Endothelial cell of umbilical vein (primary cell): ENCODE results near the gene TSPYL1. TPM values are rescaled to one million over a fixed set of nuclear protein-coding genes. Genes with fewer than 3 reads are reported as not detected.

Source experiments
- BruUV-seq: library from RNA; stranded (reverse); fragments of 400-500 nt; replicated peaks from 2 replicates; lab custom pipeline; 2021; lab: Mats Ljungman, UMichigan
- CTCF ChIA-PET: fragments of 300-600, 350-600 bp; sonication (Branson Sonifier 250); formaldehyde crosslinking; loops from one replicate; lab custom pipeline; 2021; ENCODE audit warnings: antibody characterized with exemption, inconsistent platforms; lab: Charles Lee
- POLR2A ChIA-PET: fragments of 300-600, 350-600 bp; sonication (Branson Sonifier 250); formaldehyde crosslinking; loops from one replicate; lab custom pipeline; 2021; ENCODE audit warnings: antibody characterized with exemption, inconsistent platforms; lab: Charles Lee
- DNase-seq: peaks from one replicate; pipeline ENCODE4 v3.0.0-alpha.2; 2011; ENCODE audit warnings: low read depth, low spot score
- FAIRE-seq: peaks from 2 replicates; lab custom pipeline; 2011; peaks lifted over from hg19 to GRCh38; lab: Jason Lieb, UNC
- H2AFZ ChIP-seq: 2 replicates; pipeline ENCODE4 v1.6.0; 2012; ENCODE audit warnings: low read depth, low read length, control low read depth, inconsistent platforms
- H3K27ac ChIP-seq: 2 replicates; pipeline ENCODE4 v1.5.1; 2011; ENCODE audit warnings: low read depth, mild to moderate bottlenecking, control low read depth, low read length, moderate library complexity; ENCODE audit not compliant: insufficient read depth
- H3K27me3 ChIP-seq, 2 experiments: 2 replicates each; pipeline versions ENCODE4 v1.6.0 to v1.6.1; 2011; ENCODE audit warnings: low read length in 2 of 2, mixed read lengths in 1 of 2; ENCODE audit not compliant: control insufficient read depth in 2 of 2, insufficient read depth in 2 of 2
- H3K36me3 ChIP-seq, 2 experiments: 2 replicates in 1 of 2; 3 replicates in 1 of 2; pipeline ENCODE4 v1.5.1; 2011; ENCODE audit warnings: low read length in 2 of 2, mild to moderate bottlenecking in 1 of 2, moderate library complexity in 1 of 2; ENCODE audit not compliant: control insufficient read depth in 2 of 2, insufficient read depth in 2 of 2; ENCODE audit errors: extremely low read depth in 1 of 2
- H3K4me1 ChIP-seq: 3 replicates; pipeline ENCODE4 v1.5.1; 2011; ENCODE audit warnings: mild to moderate bottlenecking, low read length; ENCODE audit not compliant: control insufficient read depth, insufficient read depth; ENCODE audit errors: extremely low read depth
- H3K4me2 ChIP-seq: 2 replicates; pipeline ENCODE4 v1.6.1; 2011; ENCODE audit warnings: low read length, control low read depth, mixed read lengths; ENCODE audit not compliant: insufficient read depth
- H3K4me3 ChIP-seq, 3 experiments: fragments of 200-600 bp in 1 of 3; sonication (generic), shearing (Covaris generic) in 1 of 3; replicated peaks in 1 of 3; 2 replicates each; pipeline ENCODE4 v1.5.1; 2011 to 2016; ENCODE audit warnings: control low read depth in 3 of 3, low read length in 3 of 3, mild to moderate bottlenecking in 2 of 3, inconsistent platforms in 1 of 3, low read depth in 1 of 3, moderate library complexity in 1 of 3; ENCODE audit not compliant: insufficient read depth in 1 of 3
- H3K79me2 ChIP-seq: 2 replicates; pipeline ENCODE4 v1.6.0; 2012; ENCODE audit warnings: low read length, inconsistent platforms; ENCODE audit not compliant: control insufficient read depth, insufficient read depth
- H3K9ac ChIP-seq: replicated peaks from 2 replicates; pipeline ENCODE3; 2011; ENCODE audit warnings: low read length, control low read depth; ENCODE audit not compliant: insufficient read depth; ENCODE audit errors: extremely low read depth
- H3K9me1 ChIP-seq: replicated peaks from 3 replicates; pipeline ENCODE4 v1.6.0; 2011; ENCODE audit warnings: mild to moderate bottlenecking, low read length; ENCODE audit not compliant: control insufficient read depth, insufficient read depth; ENCODE audit errors: extremely low read depth
- H3K9me3 ChIP-seq: replicated peaks from 2 replicates; pipeline ENCODE4 v1.5.1; 2012; ENCODE audit warnings: low read length, inconsistent platforms; ENCODE audit not compliant: control insufficient read depth, insufficient read depth
- H4K20me1 ChIP-seq: replicated peaks from 2 replicates; pipeline ENCODE3; 2011; ENCODE audit warnings: mild to moderate bottlenecking, low read length; ENCODE audit not compliant: control insufficient read depth, insufficient read depth; ENCODE audit errors: extremely low read depth
- EZH2 ChIP-seq: IDR thresholded peaks from 2 replicates; pipeline ENCODE4 v1.6.1; 2012; ENCODE audit warnings: borderline replicate concordance, low read depth, mild to moderate bottlenecking, moderate library complexity, low read length, inconsistent platforms; ENCODE audit not compliant: severe bottlenecking
- FOS ChIP-seq: IDR thresholded peaks from 2 replicates; pipeline ENCODE4 v1.6.1; 2011; ENCODE audit warnings: mild to moderate bottlenecking, low read length, moderate library complexity, borderline replicate concordance; ENCODE audit not compliant: insufficient read depth
- GATA2 ChIP-seq: IDR thresholded peaks from 2 replicates; pipeline ENCODE4 v1.7.0; 2011; ENCODE audit warnings: low read depth, mild to moderate bottlenecking, moderate library complexity, mixed read lengths, low read length; ENCODE audit not compliant: insufficient read length, insufficient read depth
- JUN ChIP-seq: IDR thresholded peaks from 2 replicates; pipeline ENCODE4 v1.6.1; 2011; ENCODE audit warnings: borderline replicate concordance, low read depth; ENCODE audit not compliant: insufficient read length, insufficient read depth
- MAX ChIP-seq: IDR thresholded peaks from 2 replicates; pipeline ENCODE4 v1.6.1; 2011; ENCODE audit not compliant: insufficient read depth, insufficient read length
- MYC ChIP-seq: IDR thresholded peaks from one replicate; pipeline ENCODE4 v1.6.1; 2011; ENCODE audit warnings: mild to moderate bottlenecking, low read depth, low read length
- POLR2A ChIP-seq: IDR thresholded peaks from 2 replicates; pipeline ENCODE4 v1.6.1; 2012; ENCODE audit warnings: low read depth, mild to moderate bottlenecking, control low read depth, low read length
- POLR2AphosphoS5 ChIP-seq: IDR thresholded peaks from 2 replicates; pipeline ENCODE4 v1.6.1; 2012; ENCODE audit warnings: low read depth, mild to moderate bottlenecking, control low read depth, low read length, moderate library complexity; ENCODE audit not compliant: insufficient read depth
- dilution Hi-C: fragments of 300-500 bp; cut with MboI; formaldehyde crosslinking; loops from one replicate; pipeline ENCODE4 v1.15.0; 2019; ENCODE audit warnings: low sequenced_read_pairs; ENCODE audit not compliant: extremely low pct_ligation_motif_present
- intact Hi-C: fragments of 100-400 bp; cut with micrococcal nuclease; formaldehyde crosslinking; loops from one replicate; pipeline ENCODE4 v1.10.0; 2022
- polyA plus RNA-seq, 4 experiments: library from polyadenylated mRNA; depleted of rRNA in 3 of 4; stranded (reverse) in 3 of 4; unstranded in 1 of 4; fragments of >200 nt; gene quantifications; 2 replicates each; pipeline versions ENCODE4 v1.2.1 to v1.2.3, GENCODE V29; 2011 to 2012; ENCODE audit warnings: missing spikeins in 1 of 4
- total RNA-seq: library from RNA; stranded (reverse); gene quantifications from 2 replicates; pipeline ENCODE4 v1.2.3, GENCODE V29; 2021
- TF ChIP-seq, protein P1 (sequence below), 2 donors: IDR thresholded peaks; 1 replicate in 1 of 2; 2 replicates in 1 of 2; pipeline ENCODE4 v1.5.1; 2011; ENCODE audit warnings: low read length in 2 of 2, mild to moderate bottlenecking in 2 of 2, moderate library complexity in 2 of 2, control low read depth in 1 of 2, inconsistent platforms in 1 of 2, low read depth in 1 of 2; ENCODE audit not compliant: insufficient read depth in 1 of 2; ENCODE audit errors: extremely low read depth in 1 of 2

TSPYL1 gene
- total and polyA plus RNA-seq, 2 donors (not counting 3 experiments of a cell fraction or from before 2014, with no cell fraction given): 32.1 to 54.5 TPM

DNA sequence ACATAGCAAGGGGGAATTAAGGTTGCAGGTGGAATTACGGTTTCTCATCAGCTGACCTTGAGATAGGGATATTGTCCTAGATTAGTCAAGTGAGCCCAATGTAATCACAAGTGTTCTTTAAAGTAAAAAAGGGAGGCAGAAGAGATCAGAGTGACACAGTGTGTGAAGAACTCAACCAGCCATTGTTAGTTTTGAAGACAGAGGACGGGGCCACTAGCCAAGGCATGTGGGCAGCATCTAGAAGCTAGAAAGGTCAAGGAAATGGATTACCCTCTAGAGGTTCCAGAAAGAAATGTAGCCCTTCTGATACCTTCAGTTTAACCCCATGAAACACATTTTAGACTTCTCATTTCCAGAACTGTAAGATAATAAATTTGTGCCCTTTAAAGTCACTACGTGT is 18.5 kb upstream of the TSPYL1 start:
- Histone ChIP-seq H3K9me1 (no peaks in the 10 kb centered on the region), H3K9me3 (no peaks in the 10 kb centered on the region), H3K36me3 (no peaks in the 10 kb centered on the region), H3K27ac (no peak overlapping the region), H2AFZ (no peak overlapping the region), H3K4me3 (no peak overlapping the region), H3K9ac (no peak overlapping the region), H3K4me1 (no peaks in the 10 kb centered on the region), H3K27me3 (no peaks in the 10 kb centered on the region), H4K20me1 (no peaks in the 10 kb centered on the region), H3K4me2 (no peak overlapping the region), H3K79me2 (no peaks in the 10 kb centered on the region)
- TF ChIP-seq MAX (no peak), POLR2AphosphoS5 (no peak), MYC (no peak), JUN (no peak), GATA2 (no peak), EZH2 (no peak), POLR2A (no peak), FOS (no peak)
- TF ChIP-seq, protein P1, sequence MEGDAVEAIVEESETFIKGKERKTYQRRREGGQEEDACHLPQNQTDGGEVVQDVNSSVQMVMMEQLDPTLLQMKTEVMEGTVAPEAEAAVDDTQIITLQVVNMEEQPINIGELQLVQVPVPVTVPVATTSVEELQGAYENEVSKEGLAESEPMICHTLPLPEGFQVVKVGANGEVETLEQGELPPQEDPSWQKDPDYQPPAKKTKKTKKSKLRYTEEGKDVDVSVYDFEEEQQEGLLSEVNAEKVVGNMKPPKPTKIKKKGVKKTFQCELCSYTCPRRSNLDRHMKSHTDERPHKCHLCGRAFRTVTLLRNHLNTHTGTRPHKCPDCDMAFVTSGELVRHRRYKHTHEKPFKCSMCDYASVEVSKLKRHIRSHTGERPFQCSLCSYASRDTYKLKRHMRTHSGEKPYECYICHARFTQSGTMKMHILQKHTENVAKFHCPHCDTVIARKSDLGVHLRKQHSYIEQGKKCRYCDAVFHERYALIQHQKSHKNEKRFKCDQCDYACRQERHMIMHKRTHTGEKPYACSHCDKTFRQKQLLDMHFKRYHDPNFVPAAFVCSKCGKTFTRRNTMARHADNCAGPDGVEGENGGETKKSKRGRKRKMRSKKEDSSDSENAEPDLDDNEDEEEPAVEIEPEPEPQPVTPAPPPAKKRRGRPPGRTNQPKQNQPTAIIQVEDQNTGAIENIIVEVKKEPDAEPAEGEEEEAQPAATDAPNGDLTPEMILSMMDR (IDR thresholded peaks at IDR 0.05; ENCODE audit: extremely low read depth in 1 of 2, insufficient read depth in 1 of 2, low read depth in 1 of 2, low read length in 2 of 2): no peak
- dilution Hi-C loops (no loop called here), intact Hi-C loops (no loop called here)
- CTCF ChIA-PET: interaction anchor here (2.6 kb wide), 1 partner anchor 11 kb away, joined by 12 read pairs; no protein-coding TSS in a partner anchor
- no TSS peak for BruUV-seq
- FAIRE-seq: no peak
- POLR2A ChIA-PET: no interaction called here
- DNase-seq: no peak
